Heart left ventricle (tissue), 13 donors: Measurements from ENCODE around the gene PYGB.

Experiments
- POLR2A ChIP-seq, 2 donors: fragments of 450-650 bp; IDR thresholded peaks; one replicate each; pipeline ENCODE4 v1.6.1; 2017; ENCODE audit warnings: antibody characterized with exemption in 2 of 2, mild to moderate bottlenecking in 2 of 2, moderate library complexity in 2 of 2
- TF ChIP-seq, protein P1 (sequence below), 12 donors: fragments of 200-600 bp; sonication (generic) in 4 of 12; IDR thresholded peaks; one replicate each; pipeline versions ENCODE4 v1.5.0 to v1.8.0; 2018 to 2022; ENCODE audit warnings: antibody characterized with exemption in 12 of 12, mild to moderate bottlenecking in 5 of 12
- donor health status: ischemic (EF 13 %, LVEDD 7.1; RV severe dilation, severe dysfunction).
- donor health status: DM: no; HTN: yes; CAD: no.
- donor health status: DM: no; HTN: no; CAD: no.
- donor health status: ischemic (EF 25% LVEDD 6.9; RV normal size, moderate dysfunction).
- donor health status: ischemic (EF 25% LVEDD 5.7; RV mildly dilated, moderate dysfunction).
- donor health status: ischemic (EF 35%, LVEDD 5.7; RV mildly dilated, moderate dysfunction).
- donor health status: nonischemic (EF 11% LVEDD 7.7; RV severe dilation, severe dysfunction).
- donor health status: DM: yes; HTN: yes; CAD: no.
- donor health status: PGD.
- donor health status: ischemic (EF 29% LVEDD 5.4; RV normal size, mild dysfunction).
- donor health status: nonischemic (EF 23%, LVEDD 6.1; RV moderate dilation, normal function).

DNA sequence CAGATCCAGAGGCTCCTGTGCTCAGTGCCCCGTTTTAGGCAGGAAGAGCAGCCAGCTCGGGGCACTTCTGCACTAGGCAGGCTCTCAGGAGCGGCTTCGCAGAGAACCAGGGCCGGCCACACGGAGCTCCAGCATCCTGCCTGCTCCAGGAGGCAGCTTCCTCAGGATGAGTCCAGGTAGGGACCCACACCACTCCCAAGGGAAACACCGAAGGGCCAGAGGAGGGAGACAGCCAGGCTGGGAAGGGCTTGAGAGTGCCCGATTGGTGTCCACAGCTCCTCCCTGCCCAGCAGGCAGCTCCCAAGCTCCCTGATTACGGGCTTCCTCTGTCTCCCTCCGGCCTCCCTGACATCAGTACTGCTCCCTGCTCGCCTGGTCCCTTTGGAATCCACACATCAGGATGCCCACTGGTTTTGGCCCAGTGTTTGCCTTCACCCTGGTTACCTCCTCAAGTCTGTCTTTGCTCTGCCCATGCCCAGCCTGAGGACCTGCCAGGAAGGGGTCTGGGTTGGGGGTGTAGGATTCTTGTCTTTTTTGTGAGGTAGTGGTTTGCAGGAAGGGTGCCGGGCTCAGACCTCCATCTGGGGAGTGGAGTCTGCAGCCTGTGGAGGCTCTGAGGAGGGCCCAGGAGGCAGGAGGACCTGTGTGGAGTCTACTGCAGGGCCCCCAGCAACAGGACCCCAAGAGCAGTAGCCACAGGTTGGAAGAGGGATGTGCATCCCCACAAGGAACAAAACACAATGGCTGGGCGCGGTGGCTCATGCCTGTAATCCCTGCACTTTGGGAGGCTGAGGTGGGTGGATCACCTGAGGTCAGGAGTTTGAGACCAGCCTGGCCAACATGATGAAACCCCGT is 11.2 kb upstream of the PYGB start:
- TF ChIP-seq, protein P1, sequence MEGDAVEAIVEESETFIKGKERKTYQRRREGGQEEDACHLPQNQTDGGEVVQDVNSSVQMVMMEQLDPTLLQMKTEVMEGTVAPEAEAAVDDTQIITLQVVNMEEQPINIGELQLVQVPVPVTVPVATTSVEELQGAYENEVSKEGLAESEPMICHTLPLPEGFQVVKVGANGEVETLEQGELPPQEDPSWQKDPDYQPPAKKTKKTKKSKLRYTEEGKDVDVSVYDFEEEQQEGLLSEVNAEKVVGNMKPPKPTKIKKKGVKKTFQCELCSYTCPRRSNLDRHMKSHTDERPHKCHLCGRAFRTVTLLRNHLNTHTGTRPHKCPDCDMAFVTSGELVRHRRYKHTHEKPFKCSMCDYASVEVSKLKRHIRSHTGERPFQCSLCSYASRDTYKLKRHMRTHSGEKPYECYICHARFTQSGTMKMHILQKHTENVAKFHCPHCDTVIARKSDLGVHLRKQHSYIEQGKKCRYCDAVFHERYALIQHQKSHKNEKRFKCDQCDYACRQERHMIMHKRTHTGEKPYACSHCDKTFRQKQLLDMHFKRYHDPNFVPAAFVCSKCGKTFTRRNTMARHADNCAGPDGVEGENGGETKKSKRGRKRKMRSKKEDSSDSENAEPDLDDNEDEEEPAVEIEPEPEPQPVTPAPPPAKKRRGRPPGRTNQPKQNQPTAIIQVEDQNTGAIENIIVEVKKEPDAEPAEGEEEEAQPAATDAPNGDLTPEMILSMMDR (IDR thresholded peaks at IDR 0.05): no peak
- no peak for TF ChIP-seq POLR2A (IDR thresholded peaks at IDR 0.05)
